Kasumi-1 (cell line): ENCODE results near the gene KBTBD4.
"Not testable (repeated sequence)": the region's sequence is repeated elsewhere in the genome, so short reads cannot be mapped to it uniquely, and the experiment has no call there.

Source experiments
- DNase-seq, 2 experiments: peaks; one replicate each; lab custom pipeline; 2025; lab: John Stamatoyannopoulos, UW

The KBTBD4 gene

DNA sequence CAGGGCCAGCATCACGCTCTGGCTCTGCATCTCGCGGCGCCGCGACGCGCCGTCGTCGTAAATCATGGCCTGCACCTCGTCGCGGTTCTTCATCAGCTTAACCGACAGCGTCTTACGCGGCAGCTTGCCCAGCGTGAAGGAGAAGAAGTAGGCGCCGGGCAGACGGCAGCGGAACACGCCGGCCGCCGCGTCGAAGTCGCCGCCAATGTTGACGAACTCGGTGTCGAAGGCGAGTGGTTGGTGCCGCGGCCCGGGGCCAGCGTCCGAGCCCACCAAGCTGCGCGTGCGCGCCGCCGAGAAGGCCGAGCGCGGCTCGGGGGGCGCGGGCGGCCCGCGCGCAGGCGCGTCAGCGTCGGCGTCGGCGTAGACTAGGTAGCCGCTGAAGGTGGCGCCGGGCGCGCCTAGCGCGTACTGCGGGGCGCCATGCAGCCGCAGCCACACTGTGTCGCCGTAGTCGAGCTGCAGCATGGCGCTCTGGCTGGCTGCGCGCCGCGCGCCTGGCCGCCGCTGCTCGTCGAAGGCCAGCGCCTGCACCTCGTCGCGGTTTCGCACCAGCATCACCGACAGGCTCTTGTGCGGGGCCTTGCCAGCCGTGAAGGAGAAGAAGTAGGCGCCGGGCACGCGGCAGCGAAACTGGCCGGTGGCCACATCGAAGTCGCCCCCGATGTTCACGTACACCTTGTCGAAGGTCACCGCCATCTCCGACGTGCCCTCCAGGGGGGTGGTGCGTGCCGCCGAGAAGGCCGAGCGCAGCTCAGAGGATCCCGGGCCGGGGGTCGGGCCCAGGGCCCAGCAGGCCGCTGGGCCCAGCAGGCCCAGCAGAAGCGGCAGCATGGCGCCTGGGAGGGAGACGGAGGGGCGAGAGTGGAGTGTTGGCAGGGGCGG is 11.4 kb upstream of the KBTBD4 start:
- DNase-seq = peak; percentile 21 to 40

- no peak for DNase-seq
These were observed 10.8 kb upstream of the KBTBD4 start for GRCh38 chr11:47589584-47589976.

DNA sequence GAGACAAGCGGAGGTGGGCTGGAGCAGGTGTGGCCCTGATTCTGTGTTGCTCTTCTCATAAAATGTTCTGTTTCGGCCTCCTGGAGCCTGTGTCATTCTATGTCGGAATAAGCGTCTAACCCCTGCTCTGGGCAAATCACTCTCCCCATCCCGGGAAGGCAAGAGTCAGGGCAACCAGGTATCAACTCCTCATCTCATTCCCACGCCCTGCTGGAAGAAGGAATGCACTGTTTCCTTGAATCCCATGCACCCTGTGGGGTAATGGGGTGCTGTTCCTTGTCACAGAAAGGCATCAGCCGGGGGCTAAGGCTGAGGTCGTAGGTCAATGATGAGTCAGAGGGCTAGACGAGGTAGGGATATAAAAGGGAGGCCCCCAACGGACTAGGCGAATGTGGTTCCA is 10.3 kb upstream of the KBTBD4 start:
- no peak for DNase-seq

DNA sequence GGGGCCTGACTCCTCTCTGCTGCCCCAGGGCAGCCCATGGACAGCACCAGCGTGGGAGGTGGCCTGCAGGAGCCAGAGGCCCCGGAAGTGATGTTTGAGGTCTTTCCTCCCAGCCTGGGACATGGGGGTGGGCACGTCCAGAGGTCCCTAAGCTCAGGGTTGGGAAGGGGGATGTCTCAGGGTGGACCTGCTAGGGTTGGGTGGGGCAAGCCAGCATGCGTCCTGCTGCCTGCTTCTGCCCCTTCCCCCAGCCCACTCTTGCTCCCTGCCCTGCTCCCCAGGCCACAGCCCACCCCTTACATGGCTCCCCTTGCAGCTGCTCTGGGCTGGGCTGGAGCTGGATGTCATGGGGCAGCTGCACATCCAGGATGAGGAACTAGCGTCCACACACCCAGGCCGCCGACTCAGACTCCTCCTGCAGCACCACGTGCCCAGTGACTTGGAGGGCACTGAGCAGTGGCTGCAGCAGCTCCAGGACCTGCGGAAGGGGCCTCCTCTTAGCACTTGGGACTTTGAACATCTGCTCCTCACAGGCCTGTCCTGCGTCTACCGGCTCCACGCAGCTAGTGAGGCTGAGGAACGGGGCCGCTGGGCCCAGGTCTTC is 9.1 kb upstream of the KBTBD4 start:
- peak; percentile 86 to 93 for DNase-seq

DNA sequence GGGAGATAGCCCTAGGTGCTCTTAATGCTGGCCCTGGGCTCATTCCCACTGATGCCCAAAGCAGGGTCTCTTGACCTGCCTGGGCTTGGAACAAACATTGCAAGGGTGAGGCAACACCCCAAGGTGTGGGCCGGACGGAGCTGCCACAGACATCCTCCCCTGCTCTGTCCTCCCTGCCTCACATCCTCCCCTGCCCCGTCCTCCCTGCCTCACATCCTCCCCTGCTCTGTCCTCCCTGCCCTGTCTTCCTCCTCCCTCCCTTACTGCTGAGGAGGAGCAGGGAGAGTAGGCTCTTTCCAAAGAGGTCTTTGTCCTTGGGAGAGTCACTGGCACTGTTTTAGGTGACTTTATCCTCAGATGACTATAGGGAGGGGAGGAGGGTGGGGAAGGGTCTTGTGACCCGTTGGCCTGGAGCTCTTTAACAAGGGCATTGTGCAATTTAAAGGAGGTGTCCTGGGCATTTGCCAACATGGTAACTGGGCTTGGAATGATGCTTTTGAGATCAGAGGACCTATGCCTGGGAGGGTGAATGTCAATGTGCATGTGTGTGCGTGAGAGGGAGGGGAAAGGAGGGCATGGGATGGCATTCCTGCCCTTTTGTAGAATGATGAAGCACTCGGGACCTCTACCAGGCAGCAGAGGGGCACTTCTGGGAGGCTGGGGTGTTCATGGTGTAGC is 8.4 kb upstream of the KBTBD4 start:
- DNase-seq = no peak

DNA sequence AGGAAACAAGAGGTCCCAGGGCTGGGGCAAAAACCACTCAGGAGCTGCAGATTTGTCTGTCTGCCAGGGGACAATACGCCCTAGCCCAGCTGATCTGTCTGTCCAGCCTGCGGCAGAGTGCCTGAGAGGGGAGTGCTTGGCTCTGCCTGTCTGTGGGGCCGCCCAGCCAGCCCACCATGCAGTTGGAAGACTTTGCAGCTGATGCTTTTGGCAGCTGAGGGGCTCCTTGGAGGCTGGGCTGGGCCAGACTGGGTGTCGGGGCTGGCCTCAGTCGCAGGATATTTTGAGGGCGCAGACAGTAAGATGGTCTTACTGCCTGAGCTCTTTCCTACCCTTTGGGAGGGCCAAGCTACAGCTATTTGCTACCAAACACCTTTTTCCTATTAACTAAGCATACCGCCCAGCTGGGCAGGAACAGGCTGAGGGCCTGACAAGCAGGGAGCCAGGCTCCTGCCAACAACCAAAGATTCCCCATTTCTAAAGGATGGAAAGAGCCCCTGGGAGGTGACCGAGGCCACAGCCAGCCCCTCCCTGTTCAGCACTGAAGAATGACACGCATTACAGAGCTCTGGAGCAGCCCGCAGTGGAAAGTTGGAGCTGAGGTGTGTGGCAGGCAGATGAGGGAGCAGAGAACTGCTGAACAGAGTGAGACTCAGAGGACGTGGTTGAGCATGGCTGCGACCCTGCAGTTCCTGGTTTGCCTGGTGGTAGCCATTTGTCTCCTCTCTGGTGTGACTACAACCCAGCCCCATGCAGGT is 7.5 kb upstream of the KBTBD4 start, which contains the start of gene FAM180B:
Gene FAM180B, plus strand, starts transcription at position 581 of the 758 bp plus-strand sequence. Its CDS starts 91 bp downstream, at position 672.
- DNase-seq = no peak

- DNase-seq = no peak
These were observed 5.1 kb upstream of the KBTBD4 start for GRCh38 chr11:47583844-47584243.

- no peak for DNase-seq
These were observed 1.2 kb downstream of the KBTBD4 start for GRCh38 chr11:47577460-47578041.

DNA sequence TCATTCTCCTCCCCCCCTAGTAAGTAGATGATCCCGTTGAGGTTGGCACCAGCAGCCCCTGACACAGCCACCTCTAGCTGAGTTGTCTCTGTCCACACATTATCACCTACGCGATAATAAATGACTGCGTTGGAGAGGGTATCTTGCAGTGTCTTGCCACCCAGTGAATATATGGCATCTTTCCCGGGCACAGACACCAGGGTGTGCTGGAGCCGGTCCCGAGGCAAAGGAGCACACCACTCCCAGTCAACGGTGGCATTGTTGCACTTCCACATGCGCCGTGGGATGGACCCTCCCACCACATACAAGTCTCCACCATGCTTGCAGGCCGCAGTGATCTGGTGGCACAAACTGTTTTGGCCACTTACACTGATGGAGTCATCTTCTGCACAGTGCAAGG is 5.4 kb downstream of the KBTBD4 start:
- no peak for DNase-seq

- DNase-seq = no peak
These were observed 6.0 kb downstream of the KBTBD4 start for GRCh38 chr11:47572715-47573255.

- no peak for DNase-seq
These were observed 6.9 kb downstream of the KBTBD4 start for GRCh38 chr11:47571895-47572294.

DNA sequence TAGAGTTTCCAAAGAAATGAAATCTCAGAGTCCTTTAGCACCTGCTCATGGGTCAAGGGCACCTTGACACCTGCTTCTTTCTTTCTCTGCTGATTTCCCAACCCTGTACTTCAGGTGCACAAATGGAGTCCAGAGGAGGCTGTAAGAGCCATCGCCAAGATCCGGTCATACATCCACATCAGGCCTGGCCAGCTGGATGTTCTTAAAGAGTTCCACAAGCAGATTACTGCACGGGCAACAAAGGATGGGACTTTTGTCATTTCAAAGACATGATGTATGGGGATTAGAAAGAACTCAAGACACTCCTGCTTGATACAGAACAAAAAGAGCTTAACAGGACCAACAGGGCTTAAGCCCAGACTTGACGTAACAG is 7.4 kb downstream of the KBTBD4 start:
- no peak for DNase-seq

DNA sequence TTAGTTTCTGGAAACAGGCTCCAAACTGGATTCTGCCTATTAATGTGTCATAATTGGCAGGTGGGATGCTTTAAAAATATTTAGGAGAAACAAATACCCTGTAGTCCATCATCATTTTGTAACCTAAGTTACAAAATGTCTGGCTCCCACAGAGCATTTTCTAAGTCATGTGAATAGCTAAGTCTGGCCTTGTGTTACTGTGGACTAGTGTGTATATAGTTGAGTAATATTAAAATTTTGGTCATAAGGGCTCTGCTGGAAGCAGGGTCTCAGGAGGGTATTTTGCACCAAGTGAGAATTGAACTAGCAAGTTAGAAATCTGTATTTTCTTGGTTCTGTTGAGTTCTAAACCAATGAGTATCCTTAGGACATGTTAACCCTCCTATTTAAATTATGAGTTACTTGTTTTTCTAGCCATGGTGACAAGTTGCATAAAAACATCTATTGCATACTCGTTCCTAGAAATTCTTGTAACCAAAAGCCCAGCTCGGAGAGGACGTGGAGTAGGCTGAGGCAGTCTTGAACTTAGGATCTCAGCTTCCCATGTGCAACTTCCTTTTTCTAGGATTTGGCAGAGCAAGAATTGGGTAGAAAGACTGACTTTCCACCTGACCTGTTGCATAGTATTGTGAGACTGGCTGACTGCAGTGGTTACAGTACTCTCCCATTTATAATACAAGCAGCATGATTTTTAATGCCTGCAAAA is 8.0 kb downstream of the KBTBD4 start:
- DNase-seq = no peak

DNA sequence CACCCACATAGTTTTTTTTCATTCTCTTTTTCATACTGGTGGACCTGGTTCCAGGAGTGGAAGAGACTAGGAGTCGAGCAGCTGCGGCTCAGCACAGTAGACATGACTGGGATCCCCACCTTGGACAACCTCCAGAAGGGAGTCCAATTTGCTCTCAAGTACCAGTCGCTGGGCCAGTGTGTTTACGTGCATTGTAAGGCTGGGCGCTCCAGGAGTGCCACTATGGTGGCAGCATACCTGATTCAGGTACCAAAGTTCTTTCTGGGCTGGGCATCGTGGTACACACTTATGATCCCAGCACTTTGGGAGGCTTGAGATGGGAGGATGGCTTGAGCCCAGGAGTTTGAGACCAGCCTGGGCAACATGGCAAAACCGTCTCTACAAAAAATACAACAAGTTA is 9.1 kb downstream of the KBTBD4 start:
- no peak for DNase-seq

- no peak for DNase-seq
These were observed 12.5 kb downstream of the KBTBD4 start for GRCh38 chr11:47566149-47566698.

DNA sequence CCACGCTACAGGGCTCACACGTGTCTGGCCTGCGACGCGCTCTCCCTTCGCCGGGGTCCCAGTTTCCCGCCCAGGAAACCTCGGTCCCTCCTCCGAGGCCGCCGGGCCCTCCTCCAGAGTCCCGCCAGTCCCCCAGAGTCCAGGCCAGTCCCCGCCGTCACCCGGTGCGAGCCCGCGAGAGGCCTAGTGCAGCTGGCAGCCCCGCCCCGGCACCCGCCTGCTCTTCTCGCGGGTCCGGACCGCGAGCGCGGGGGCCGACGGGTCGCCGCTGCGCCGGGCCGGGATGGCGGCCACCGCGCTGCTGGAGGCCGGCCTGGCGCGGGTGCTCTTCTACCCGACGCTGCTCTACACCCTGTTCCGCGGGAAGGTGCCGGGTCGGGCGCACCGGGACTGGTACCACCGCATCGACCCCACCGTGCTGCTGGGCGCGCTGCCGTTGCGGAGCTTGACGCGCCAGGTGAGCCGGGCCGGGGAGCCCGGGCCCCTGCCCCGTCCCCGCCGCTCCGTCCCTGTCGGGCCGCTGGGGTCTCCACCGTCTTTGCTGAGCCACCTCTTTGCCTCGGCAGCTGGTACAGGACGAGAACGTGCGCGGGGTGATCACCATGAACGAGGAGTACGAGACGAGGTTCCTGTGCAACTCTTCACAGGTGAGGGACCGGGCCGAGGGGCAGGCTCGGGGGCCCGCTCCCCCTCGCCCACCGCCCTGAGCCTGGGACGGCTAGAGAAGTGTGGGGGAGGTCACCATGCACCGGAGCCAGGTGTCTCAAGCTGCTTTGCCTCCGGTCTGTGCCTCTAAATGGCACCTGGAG is 13.2 kb downstream of the KBTBD4 start, which contains the start of gene PTPMT1:
Gene PTPMT1, plus strand, starts transcription at position 260 of the 809 bp plus-strand sequence. Its CDS starts 24 bp downstream, at position 284.
- DNase-seq = peak; percentile 51 to 61

DNA sequence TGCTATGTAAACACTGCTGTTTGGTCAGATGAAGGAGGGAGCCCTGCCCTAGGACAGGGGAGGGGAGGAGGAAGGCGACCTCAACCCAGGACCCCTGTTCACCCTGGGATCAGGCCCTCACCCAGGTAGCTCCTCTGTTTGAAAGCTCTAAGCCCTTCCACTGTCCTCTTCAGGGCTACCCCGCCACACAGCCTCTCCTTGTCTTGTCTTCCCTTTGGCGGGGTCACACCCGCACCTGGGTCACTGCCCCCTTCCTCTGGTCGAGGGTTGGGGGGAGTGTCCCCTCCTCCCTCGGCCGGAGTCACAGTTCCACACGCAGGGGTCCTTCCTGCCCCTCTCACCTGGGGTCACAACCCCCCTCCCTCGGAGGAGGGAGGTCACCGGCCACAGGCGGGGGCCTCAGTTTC is 13.8 kb downstream of the KBTBD4 start:
- DNase-seq = peak in 1 of 2 experiments; percentile 23

GRCh38 chr11:47564366-47564765 is 14.4 kb downstream of the KBTBD4 start:
- not testable (repeated sequence) for DNase-seq

GRCh38 chr11:47562393-47562792 is 16.4 kb downstream of the KBTBD4 start:
- not testable (repeated sequence) for DNase-seq
